HepG2 (cell line): ENCODE results near the gene PLXNA4. TPM values are rescaled to one million over a fixed set of nuclear protein-coding genes. Genes with fewer than 3 reads are reported as not detected.

ENCODE experiments used
- ATAC-seq: fragments of 200-7000 bp; cut with Tn5 transposase; 3 replicates; pipeline ENCODE4 v1.9.1; 2020; ENCODE audit warnings: mild to moderate bottlenecking, moderate library complexity
- BruUV-seq: library from RNA; stranded (reverse); fragments of 400-500 nt; replicated peaks from 2 replicates; lab custom pipeline; 2021; lab: Mats Ljungman, UMichigan
- CTCF ChIA-PET: fragments of 300-600 bp; formaldehyde crosslinking; extraction: SDS; loops from one replicate; lab custom pipeline; 2021; ENCODE audit warnings: low total read pairs, inconsistent platforms, low intra/inter-chr PET ratio; lab: Yijun Ruan, JAX
- POLR2A ChIA-PET: fragments of 350-600 bp; sonication (Branson Sonifier 250); formaldehyde crosslinking; loops from one replicate; lab custom pipeline; 2020; ENCODE audit warnings: antibody characterized with exemption, inconsistent platforms; lab: Yijun Ruan, JAX
- DNase-seq: peaks from one replicate; pipeline ENCODE4 v3.0.0-alpha.2; 2015; ENCODE audit warnings: low spot score
- FAIRE-seq: peaks from 3 replicates; lab custom pipeline; 2011; peaks lifted over from hg19 to GRCh38; lab: Jason Lieb, UNC
- H2AFZ ChIP-seq: one replicate; pipeline ENCODE4 v1.6.1; 2011; ENCODE audit warnings: low read length, inconsistent platforms
- H3K27ac ChIP-seq: fragments of 300-600 bp; 3 replicates; pipeline ENCODE4 v1.8.0; 2011; ENCODE audit warnings: mixed run types, mild to moderate bottlenecking, mixed read lengths, low read length, inconsistent platforms; ENCODE audit not compliant: insufficient read depth; ENCODE audit errors: extremely low read length
- H3K27me3 ChIP-seq, 2 experiments: fragments of 200-600 bp in 1 of 2; 2 replicates in 1 of 2; 3 replicates in 1 of 2; pipeline versions ENCODE4 v1.6.0 to v1.8.0; 2011; ENCODE audit warnings: low read length in 2 of 2, mild to moderate bottlenecking in 2 of 2, moderate library complexity in 2 of 2, inconsistent platforms in 1 of 2; ENCODE audit not compliant: insufficient read depth in 2 of 2, control insufficient read depth in 1 of 2
- H3K36me3 ChIP-seq, 2 experiments: fragments of 200-600 bp in 1 of 2; replicated peaks in 1 of 2; 2 replicates in 1 of 2; 3 replicates in 1 of 2; pipeline versions ENCODE4 v1.5.1 to v1.8.0; 2011; ENCODE audit warnings: low read length in 2 of 2, inconsistent platforms in 1 of 2; ENCODE audit not compliant: insufficient read depth in 2 of 2, control insufficient read depth in 1 of 2
- H3K4me1 ChIP-seq: 2 replicates; pipeline ENCODE4 v1.5.1; 2012; ENCODE audit warnings: low read length, inconsistent platforms; ENCODE audit not compliant: insufficient read depth
- H3K4me2 ChIP-seq: 2 replicates; pipeline ENCODE4 v1.6.0; 2011; ENCODE audit warnings: low read depth, low read length, inconsistent platforms
- H3K4me3 ChIP-seq, 3 experiments: fragments of 200-600 bp in 1 of 3; sonication (generic), shearing (Covaris generic) in 1 of 3; replicated peaks in 1 of 3; 2 replicates each; pipeline ENCODE4 v1.5.1; 2011 to 2016; ENCODE audit warnings: low read length in 3 of 3, inconsistent platforms in 2 of 3, low read depth in 2 of 3, mild to moderate bottlenecking in 2 of 3, control low read depth in 1 of 3, mixed read lengths in 1 of 3; ENCODE audit not compliant: insufficient read depth in 1 of 3
- H3K79me2 ChIP-seq: one replicate; pipeline ENCODE4 v1.6.1; 2011; ENCODE audit warnings: low read length, inconsistent platforms; ENCODE audit not compliant: insufficient read depth
- H3K9ac ChIP-seq: 2 replicates; pipeline ENCODE4 v1.6.0; 2011; ENCODE audit warnings: mild to moderate bottlenecking, low read depth, low read length, inconsistent platforms; ENCODE audit not compliant: insufficient read depth
- H3K9me3 ChIP-seq: 2 replicates; pipeline ENCODE4 v1.5.1; 2012; ENCODE audit warnings: mild to moderate bottlenecking, low read length
- H4K20me1 ChIP-seq: 2 replicates; pipeline ENCODE4 v1.6.0; 2011; ENCODE audit warnings: inconsistent platforms, mild to moderate bottlenecking, low read length, moderate library complexity; ENCODE audit not compliant: insufficient read depth
- BCLAF1 ChIP-seq: fragments of 450-650 bp; IDR thresholded peaks from 2 replicates; pipeline ENCODE4 v1.6.1; 2017; ENCODE audit warnings: mild to moderate bottlenecking
- CENPBD1 ChIP-seq: sonication (generic); formaldehyde crosslinking; IDR thresholded peaks from 2 replicates; pipeline ENCODE4 v1.8.0; 2022; ENCODE audit warnings: missing genetic modification reagents, low read depth, mild to moderate bottlenecking, borderline replicate concordance
- GZF1 ChIP-seq: sonication (generic); formaldehyde crosslinking; IDR thresholded peaks from 2 replicates; pipeline ENCODE4 v1.5.1; 2020; ENCODE audit warnings: mild to moderate bottlenecking, missing genetic modification reagents
- THAP8 ChIP-seq: sonication (generic); formaldehyde crosslinking; IDR thresholded peaks from 2 replicates; pipeline ENCODE4 v1.5.1; 2020; ENCODE audit warnings: missing genetic modification reagents, mild to moderate bottlenecking, borderline replicate concordance
- ZNF652 ChIP-seq: IDR thresholded peaks from 2 replicates; pipeline ENCODE4 v1.6.1; 2016; ENCODE audit warnings: low read depth, borderline replicate concordance
- WGBS: methylation state at CpG from one replicate; pipeline ENCODE4 v1.1.6; 2017; ENCODE audit warnings: low lambda C conversion rate; 5-methylcytosine and 5-hydroxymethylcytosine counted together
- in situ Hi-C: cut with HindIII; loops from 2 replicates; pipeline ENCODE4 v1.10.0; 2017; ENCODE audit warnings: low pct_unique_long_range_greater_than_20kb; ENCODE audit not compliant: extremely low pct_ligation_motif_present
- intact Hi-C: fragments of 100-400 bp; cut with micrococcal nuclease; formaldehyde crosslinking; loops from one replicate; pipeline ENCODE4 v1.10.0; 2022; ENCODE audit not compliant: unreplicated experiment
- polyA plus RNA-seq, 8 experiments: library from polyadenylated mRNA; depleted of rRNA in 3 of 8; stranded (reverse) in 7 of 8; unstranded in 1 of 8; fragments of >200 nt; fragmentation: Illumina TruSeq in 4 of 8; extraction: Trizol in 4 of 8; gene quantifications; 2 replicates each; pipeline versions ENCODE4 v1.2.1 to v1.2.3, GENCODE V29; 2011 to 2016; ENCODE audit warnings: low read depth in 4 of 8, missing spikeins in 1 of 8, mixed read lengths in 1 of 8; ENCODE audit not compliant: insufficient read depth in 1 of 8
- total RNA-seq, 5 experiments: library from RNA; depleted of rRNA; stranded (reverse); fragments of >200 nt; fragmentation: Illumina TruSeq; extraction: Trizol; gene quantifications; 2 replicates each; pipeline ENCODE4 v1.2.3, GENCODE V29; 2016; ENCODE audit warnings: low read depth in 1 of 5

PLXNA4 gene
- total and polyA plus RNA-seq, 2 of the 13 experiments (the other 11 are each of a cell fraction or from before 2014, with no cell fraction given): 0.01 to 0.04 TPM

- in situ Hi-C loops: no loop called here
- H4K20me1 ChIP-seq: no peaks in the 10 kb centered on the region
- no peaks in the 10 kb centered on the region for H3K36me3 ChIP-seq
- WGBS: 6% methylated on average over 8 of the region's 8 CpGs
- H3K9me3 ChIP-seq: no peaks in the 10 kb centered on the region
- POLR2A ChIA-PET: no interaction called here
- no peak for TF ChIP-seq ZNF652
- no peak for TF ChIP-seq BCLAF1
- TF ChIP-seq CENPBD1 (CRISPR knock-in tag): no peak
- TF ChIP-seq GZF1 (CRISPR knock-in tag): no peak
- no peak for TF ChIP-seq THAP8 (CRISPR knock-in tag)
- H2AFZ ChIP-seq: no peak overlapping the region
- ATAC-seq (no peak), DNase-seq (no peak), FAIRE-seq (no peak)
- no peaks in the 10 kb centered on the region for H3K79me2 ChIP-seq
- H3K4me1 ChIP-seq: peaks cover 16% of the 10 kb centered on the region
- no TSS peak for BruUV-seq
- no peak overlapping the region for H3K4me3 ChIP-seq
- H3K27me3 ChIP-seq: peaks cover 0 to 21% of the 10 kb centered on the region in 2 experiments; a peak in 2 of 5 replicates
- no peak overlapping the region for H3K4me2 ChIP-seq
- intact Hi-C loops: no loop called here
- no peak overlapping the region for H3K27ac ChIP-seq
- no peak overlapping the region for H3K9ac ChIP-seq
- CTCF ChIA-PET: no interaction called here
Measured at GRCh38 chr7:132296820-132297219, 279.4 kb downstream of the PLXNA4 start.
